ENCODE data around the gene CFAP46.

Gene CFAP46

DNA sequence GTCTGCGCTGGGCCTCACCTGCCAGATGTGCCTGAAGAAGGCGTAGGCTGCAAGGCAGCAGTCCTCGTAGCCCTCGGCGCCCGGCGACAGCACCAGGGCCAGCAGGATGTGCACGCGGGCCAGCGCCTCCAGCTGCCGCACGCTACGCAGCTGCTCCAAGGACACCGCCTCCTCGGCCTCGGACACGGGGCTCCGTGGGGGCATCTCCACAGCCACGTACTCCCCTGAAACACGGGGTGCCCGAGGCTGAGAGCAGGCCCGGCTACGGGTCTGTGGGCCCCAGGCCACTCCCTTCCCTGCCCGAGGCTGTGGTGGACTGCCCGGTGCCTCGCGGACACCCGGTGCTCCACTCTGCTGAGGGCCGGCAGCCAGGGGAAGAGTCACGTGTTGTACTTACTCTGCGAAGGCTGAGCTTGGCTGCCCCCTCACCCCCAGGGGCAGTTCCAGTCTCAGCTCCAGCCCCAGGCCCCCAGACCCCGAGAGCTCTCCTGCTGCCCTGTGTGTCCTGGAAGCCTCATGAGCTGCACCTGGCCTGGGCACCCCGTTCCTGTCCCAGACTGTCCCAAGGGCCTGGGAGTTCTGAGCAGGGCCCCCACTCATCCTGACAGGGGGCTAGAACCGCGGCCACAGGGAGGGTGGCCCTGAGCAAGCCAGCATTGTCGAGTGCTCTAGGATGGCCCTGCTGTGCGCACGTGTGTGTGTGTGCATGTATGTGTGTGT, 62.8 kb downstream of the CFAP46 start:
- no peak for DNase-seq

DNA sequence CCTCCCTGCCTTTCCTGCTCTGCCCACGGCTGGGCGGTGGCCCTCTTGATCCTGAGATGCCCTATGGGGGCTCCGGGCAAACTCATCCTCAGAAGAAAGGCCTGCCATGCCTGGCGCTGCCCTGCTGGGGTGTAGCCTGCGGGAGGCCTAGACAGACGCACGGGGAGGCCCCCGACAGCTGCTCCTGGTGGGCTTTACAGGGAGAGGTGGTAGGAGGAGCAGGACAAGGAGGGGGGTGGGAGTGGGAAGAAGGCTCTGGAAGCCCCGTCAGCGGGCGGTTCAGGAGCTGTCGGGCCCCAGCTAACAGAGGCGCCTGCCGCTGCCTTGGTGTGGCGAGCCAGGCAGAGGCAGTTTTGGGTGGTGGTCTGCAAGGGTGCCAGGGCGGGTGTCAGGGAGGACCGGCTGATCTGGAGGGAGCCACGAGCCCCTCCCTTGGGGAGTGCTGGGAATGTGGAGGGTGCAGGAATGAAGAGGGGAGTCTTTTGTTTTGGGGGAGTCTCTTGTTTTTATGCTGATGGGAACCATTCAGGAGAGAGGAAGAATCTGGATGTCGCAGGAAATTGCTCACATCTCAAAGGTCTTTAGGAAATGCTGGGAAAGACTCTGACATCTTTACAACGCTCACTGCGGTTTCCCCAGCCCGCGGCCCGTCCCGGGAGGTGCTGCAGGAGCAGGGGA, 63.5 kb downstream of the CFAP46 start:
- no peak for DNase-seq

DNA sequence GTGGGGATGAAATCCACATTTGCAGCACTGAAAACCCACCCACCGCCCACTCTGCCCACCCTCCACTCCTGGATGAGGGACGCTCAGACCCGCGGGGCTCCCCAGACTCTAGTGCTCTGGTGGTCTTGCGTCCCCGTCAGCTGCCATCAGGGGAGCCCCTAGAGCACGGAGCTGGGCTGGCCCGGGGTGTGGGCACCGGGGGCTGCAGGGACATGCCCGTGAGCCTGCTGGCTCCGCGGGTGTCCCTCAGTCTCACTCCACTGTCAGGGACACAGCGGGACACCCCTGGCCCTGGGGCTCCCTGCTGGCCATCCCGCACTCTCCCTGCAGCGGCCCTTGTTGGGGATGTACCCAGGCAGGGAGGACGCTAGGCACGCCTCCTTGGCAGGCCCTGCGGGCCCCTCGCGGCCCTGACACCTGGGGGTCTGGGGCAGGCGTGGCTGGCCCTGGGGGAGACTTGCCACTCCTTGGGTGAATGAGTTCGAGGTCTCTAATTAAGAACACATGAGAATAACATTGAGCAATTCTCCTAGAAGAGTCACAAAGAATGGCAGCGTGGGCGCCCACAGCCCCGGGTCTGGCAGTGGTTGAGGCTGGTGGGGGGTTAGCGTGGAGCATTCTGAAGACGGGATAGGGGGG, 64.2 kb downstream of the CFAP46 start:
- DNase-seq: no peak

GRCh38 chr10:132877473-132877872, 64.9 kb downstream of the CFAP46 start:
- DNase-seq: no peak

GRCh38 chr10:132876993-132877431, 65.4 kb downstream of the CFAP46 start:
- DNase-seq: no peak

DNA sequence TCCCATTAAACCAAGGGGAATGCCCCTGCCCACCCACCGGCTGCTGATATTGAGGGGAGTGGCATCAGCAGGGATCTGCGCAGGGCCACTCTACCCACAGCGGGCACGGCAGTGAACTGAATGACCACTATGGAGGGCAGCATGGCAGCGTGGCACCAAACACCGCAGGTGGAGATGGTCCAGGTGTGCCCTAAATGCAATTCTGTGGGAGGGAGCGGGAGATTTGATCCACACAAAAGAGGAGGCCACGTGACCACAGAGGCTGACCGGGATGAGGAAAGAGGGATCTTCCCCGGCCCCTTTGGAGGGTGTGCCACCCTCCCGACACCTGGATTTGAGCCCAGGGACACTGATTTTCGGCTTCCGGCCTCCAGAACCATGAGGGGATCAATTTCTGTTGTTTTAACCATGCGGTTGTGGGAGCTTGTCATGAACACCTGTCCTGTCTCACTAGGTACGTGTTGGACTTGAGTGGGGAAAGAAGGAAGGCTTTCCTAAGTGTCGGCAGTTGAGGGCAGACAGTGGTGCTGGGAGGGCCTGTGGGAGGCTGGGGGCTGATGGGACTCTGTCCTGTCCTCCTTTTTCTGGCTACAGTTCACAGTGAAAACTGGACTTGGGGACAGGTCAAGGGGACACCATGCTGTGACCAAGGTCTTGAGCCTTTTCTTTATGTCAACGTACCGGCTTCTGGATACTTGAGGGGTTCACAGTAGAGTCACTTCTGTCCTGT, 66.1 kb downstream of the CFAP46 start:
- no peak for DNase-seq

GRCh38 chr10:132875435-132875834, 66.9 kb downstream of the CFAP46 start:
- DNase-seq: no peak

- no peak for DNase-seq
Observed at GRCh38 chr10:132873395-132873794, 69.0 kb downstream of the CFAP46 start.

- DNase-seq: no peak
Observed at GRCh38 chr10:132872658-132873057, 69.7 kb downstream of the CFAP46 start.

DNA sequence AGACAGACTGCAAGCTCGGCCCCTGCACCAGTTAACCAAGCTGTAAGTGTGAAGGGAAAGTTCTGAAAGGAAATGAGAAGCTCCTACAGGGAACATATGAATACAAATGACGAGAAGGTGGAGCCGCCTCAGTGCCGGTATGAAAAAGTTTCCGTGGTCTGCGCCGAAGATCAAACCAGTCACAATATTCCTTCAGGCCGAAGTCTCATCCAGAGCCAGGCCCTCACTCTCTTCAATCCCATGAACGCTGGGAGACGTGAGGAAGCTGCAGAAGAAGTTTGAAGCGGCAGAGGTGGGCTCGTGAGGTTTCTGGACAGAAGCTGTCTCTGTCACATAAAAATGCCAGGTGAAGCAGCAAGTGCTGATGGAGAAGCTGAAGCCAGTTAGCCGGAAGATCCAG, 71.9 kb downstream of the CFAP46 start:
- no peak for DNase-seq

- DNase-seq: no peak
Observed at GRCh38 chr10:132869621-132870020, 72.7 kb downstream of the CFAP46 start.

- peak; percentile 13 for DNase-seq
Observed at GRCh38 chr10:132868995-132869394, 73.4 kb downstream of the CFAP46 start.

DNA sequence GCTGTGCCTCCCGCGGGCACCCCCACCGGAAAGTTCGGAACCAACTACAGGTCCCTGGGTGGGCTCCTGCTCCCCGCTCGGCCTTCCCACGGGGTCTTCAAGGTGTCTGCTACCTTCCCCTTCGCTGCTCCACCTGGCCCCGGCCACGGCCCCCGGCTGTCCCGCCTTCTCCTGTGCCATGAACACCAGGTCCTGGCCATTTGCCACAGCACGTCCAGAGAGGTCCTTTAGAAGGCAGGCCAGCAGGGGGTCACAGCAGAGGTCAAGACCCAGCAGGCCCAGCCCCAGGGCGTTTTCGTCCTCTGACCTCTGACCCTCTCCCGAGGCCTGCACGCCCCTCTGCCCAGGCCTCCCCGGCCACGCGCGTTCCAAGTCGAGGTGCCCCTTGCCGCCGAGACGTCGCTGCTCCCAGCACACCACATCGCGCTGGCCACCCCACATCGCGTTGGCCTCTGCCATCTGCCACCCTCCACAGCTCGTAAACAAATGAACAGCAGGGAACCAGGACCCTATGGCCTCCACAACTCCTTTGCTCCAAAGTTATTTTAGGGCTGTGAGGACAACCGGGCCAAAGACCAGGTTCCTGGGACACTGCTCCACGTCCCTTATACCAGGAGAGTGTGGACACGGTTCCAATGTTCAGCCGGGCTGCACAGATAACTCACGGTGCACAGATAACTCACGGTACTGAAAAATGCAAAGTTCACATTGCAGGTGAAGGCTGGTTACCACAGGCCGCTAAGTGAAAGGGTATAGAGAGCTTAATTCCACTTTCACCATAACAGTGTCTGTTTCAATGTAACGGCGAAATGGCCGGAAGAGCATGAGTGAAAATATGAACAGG, 74.3 kb downstream of the CFAP46 start:
- DNase-seq: no peak

DNA sequence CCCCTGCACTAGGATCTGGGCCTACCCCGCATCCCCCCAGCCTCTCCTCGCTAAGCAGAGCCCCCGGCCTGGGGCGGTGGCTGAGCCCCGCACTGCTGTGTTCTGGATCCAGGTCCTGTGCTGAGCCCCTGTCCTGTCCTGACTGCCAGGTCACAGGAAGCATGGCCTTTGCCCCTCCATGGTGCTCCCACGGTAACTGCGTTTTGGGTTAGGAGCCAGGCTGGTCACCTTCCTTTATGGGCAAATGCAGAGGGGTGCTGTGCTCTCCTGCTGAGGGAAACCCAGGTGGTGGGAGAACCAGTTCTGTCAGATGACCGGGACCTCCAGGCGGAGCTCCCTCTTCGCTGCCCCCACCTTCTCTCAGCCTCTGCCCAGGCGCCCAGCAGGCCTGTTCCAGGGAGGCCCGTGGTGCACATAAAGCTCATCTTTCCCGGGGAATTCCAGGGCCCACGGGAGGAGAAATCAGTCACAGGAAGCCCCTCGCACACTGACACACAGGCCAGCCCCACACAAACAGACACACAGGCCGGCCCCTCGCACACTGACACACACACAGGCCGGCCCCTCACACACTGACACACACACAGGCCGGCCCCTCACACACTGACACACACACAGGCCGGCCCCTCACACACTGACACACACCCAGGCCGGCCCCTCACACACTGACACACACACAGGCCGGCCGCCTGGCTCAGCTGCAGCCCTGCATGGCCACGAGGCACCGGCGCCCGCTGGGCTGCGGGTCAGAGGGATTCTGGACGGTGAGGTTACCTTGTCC, 75.6 kb downstream of the CFAP46 start:
- no peak for DNase-seq

DNA sequence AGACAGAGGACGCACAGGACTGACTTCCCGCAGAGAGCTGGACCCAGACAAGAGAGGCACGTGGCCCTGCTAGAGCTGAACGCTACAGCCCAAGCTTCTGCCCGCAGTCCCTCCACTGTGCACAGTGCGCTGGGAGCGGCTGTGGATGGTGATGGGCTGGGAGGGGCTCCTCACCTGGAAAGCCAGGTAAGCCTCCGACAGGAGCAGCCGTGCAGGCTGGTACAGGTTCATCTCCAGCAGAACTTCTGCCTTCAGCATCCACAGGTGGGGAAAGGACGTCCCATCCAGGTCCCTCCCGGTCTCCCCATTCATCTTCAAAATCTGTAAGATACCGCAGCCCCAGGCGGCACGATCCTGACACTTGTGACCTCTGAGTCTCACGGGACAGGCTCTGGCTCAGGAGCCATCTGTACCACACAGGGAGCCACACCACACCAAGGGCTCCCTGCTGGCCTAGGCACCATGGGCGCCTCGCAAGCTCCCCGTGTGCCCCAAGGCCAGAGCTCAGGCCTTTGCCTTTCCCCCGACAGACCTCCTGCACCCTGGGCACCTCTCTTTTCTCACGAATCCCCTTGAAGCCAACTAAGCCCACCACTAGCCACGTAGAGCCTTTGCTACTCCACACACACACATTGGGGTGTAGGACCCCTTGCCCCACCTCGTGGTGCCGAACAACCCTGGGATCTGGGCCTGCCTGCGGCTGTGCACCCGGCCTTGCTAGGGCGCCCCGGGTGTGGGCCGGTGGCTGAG, 76.3 kb downstream of the CFAP46 start:
- DNase-seq: peak; percentile 5

DNA sequence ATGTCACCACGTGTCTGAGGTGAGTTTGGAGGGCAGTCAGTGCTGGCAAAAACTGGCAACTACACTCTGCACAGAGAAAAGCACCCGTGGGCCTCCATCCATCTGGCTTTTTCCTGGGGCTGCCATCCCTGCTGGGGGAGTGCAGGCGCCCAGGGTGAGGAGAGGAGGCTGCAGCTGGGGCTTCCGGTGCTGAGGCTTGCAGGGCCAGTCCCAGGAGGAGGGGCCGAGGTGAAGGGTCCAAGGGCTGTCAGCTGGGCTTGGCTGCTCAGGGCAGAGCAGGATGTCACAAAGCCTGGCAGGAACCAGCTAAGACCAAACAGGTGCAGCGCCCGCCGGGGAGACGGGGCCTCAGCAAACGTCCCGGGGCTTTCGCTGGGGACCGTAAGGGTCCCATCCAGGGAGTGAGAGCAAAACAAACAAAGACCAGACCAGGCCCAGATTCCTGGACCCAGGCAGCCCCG, 77.2 kb downstream of the CFAP46 start:
- peak; percentile 6 for DNase-seq

DNA sequence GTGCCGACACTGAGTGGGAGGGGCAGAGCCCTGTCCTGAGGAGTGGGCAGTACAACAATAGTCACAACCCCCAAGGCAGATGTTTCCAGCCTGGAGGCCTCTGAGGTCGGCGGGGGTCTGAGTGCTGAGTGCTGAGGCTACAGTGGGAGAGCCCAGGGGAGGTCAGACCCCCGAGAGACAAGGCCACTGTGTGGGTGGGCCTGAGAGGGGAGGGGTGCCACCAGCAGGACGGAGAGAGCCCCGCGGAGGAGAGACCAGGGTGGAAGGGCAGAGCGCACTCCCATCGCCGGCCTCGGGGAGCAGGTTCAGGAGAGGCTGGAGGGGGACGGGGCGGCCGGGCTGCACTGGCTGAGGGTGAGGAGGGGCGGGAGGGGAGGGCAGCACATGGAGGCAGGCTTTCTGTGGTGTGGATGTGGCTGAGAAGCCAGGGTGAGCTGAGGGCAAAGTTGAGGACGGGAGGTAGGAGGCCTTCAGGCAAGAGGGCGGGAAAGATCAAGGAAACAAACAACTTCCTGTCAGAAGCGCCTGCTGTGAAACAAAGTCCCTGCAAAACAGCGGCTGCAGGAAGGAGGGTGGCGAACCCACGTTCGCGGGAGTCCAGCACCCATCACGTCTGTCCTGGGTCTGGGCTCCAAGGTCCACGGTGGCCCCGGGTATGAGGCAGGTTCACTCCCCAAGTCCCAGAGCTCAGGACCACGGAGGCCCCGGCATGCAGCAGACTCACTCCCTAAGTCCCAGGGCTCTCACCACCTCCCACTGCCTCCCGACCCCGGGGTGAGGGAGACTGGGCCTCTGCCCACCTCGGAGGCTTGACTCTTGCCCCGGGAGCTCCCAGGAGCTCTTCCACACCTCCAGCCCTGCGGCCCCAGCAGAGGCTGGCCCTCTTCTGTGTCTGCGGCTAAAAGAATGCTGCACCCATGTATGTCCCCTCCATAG, 79.6 kb downstream of the CFAP46 start:
- DNase-seq: peak; percentile 1

GRCh38 chr10:132861884-132862461, 80.4 kb downstream of the CFAP46 start:
- DNase-seq: peak; percentile 11

GRCh38 chr10:132861116-132861691, 81.2 kb downstream of the CFAP46 start:
- peak; percentile 5 for DNase-seq

Measured in activated CD8-positive, alpha-beta memory T cell treated with anti-CD3 and anti-CD28 coated beads, Interleukin-2, amount 50 U/mL, for 4 hours (primary cell).